K562 (cell line): Measurements from ENCODE around the gene MTREX. TPM values are rescaled to one million over a fixed set of nuclear protein-coding genes. Genes with fewer than 3 reads are reported as not detected.

ENCODE experiments used
- ATAC-seq: fragments of 200-7000 bp; cut with Tn5 transposase; 3 replicates; pipeline ENCODE4 v1.9.1; 2020; ENCODE audit warnings: moderate library complexity
- BruUV-seq: library from RNA; stranded (reverse); fragments of 400-500 nt; replicated peaks from 2 replicates; lab custom pipeline; 2021; lab: Mats Ljungman, UMichigan
- CTCF ChIA-PET: fragments of 300-600 bp; formaldehyde crosslinking; extraction: SDS; loops from one replicate; lab custom pipeline; 2021; ENCODE audit warnings: low intra/inter-chr PET ratio; lab: Yijun Ruan, JAX
- POLR2A ChIA-PET: fragments of 300-600, 350-650 bp; sonication (Branson Sonifier 250); formaldehyde crosslinking; extraction: SDS; loops from one replicate; lab custom pipeline; 2021; ENCODE audit warnings: antibody characterized with exemption, inconsistent platforms; lab: Yijun Ruan, JAX
- DNase-seq, 4 experiments: peaks; one replicate each; pipeline versions ENCODE4 v3.0.0 to v3.0.0-alpha.2; 2011 to 2018; ENCODE audit warnings: low spot score in 3 of 4, mixed read lengths in 3 of 4; ENCODE audit errors: extremely low read depth in 1 of 4
- FAIRE-seq: peaks from 2 replicates; lab custom pipeline; 2011; peaks lifted over from hg19 to GRCh38; lab: Jason Lieb, UNC
- H2AFZ ChIP-seq: 2 replicates; pipeline ENCODE4 v1.6.0; 2011; ENCODE audit warnings: low read depth, low read length, control low read depth, inconsistent platforms
- H3K27ac ChIP-seq: fragments of 200-600 bp; 3 replicates; pipeline ENCODE4 v1.8.0; 2011; ENCODE audit warnings: low read depth, mild to moderate bottlenecking, control low read depth, inconsistent platforms, low read length, moderate library complexity, mixed read lengths; ENCODE audit errors: extremely low read depth
- H3K27me3 ChIP-seq, 2 experiments: fragments of 300-600 bp in 1 of 2; 2 replicates in 1 of 2; 3 replicates in 1 of 2; pipeline versions ENCODE4 v1.6.0 to v1.8.0; 2011; ENCODE audit warnings: inconsistent platforms in 2 of 2, low read length in 2 of 2, mild to moderate bottlenecking in 1 of 2, mixed read lengths in 1 of 2, moderate library complexity in 1 of 2; ENCODE audit not compliant: control insufficient read depth in 2 of 2, insufficient read depth in 2 of 2
- H3K36me3 ChIP-seq: fragments of 300-600 bp; 3 replicates; pipeline ENCODE4 v1.8.0; 2011; ENCODE audit warnings: mild to moderate bottlenecking, low read length, inconsistent platforms; ENCODE audit not compliant: control insufficient read depth, insufficient read depth
- H3K4me1 ChIP-seq, 2 experiments: fragments of 200-600 bp in 1 of 2; replicated peaks in 1 of 2; 2 replicates in 1 of 2; 3 replicates in 1 of 2; pipeline versions ENCODE4 v1.5.1 to v1.8.0; 2011; ENCODE audit warnings: inconsistent platforms in 2 of 2, low read length in 2 of 2, mild to moderate bottlenecking in 1 of 2, mixed read lengths in 1 of 2, moderate library complexity in 1 of 2; ENCODE audit not compliant: control insufficient read depth in 2 of 2, insufficient read depth in 2 of 2
- H3K4me2 ChIP-seq: 2 replicates; pipeline ENCODE4 v1.6.1; 2011; ENCODE audit warnings: low read length, control low read depth, inconsistent platforms, mixed read lengths; ENCODE audit not compliant: insufficient read depth
- H3K4me3 ChIP-seq: fragments of 200-600 bp; sonication (generic), shearing (Covaris generic); 2 replicates; pipeline ENCODE4 v1.5.1; 2016; ENCODE audit warnings: control low read depth, inconsistent platforms
- H3K79me2 ChIP-seq: fragments of 200-600 bp; 3 replicates; pipeline ENCODE4 v1.8.0; 2011; ENCODE audit warnings: low read length, inconsistent platforms; ENCODE audit not compliant: control insufficient read depth, insufficient read depth
- H3K9ac ChIP-seq, 2 experiments: 2 replicates each; pipeline versions ENCODE4 v1.6.0 to v1.6.1; 2011; ENCODE audit warnings: low read depth in 2 of 2, low read length in 2 of 2, control low read depth in 1 of 2, inconsistent platforms in 1 of 2, mild to moderate bottlenecking in 1 of 2, mixed read lengths in 1 of 2; ENCODE audit not compliant: insufficient read depth in 1 of 2
- H3K9me1 ChIP-seq: one replicate; pipeline ENCODE4 v1.6.0; 2011; ENCODE audit warnings: inconsistent platforms, mild to moderate bottlenecking, low read length, moderate library complexity; ENCODE audit not compliant: control insufficient read depth, insufficient read depth
- H3K9me3 ChIP-seq: replicated peaks from 2 replicates; pipeline ENCODE4 v1.5.1; 2011; ENCODE audit warnings: low read depth, low read length, inconsistent platforms; ENCODE audit not compliant: control insufficient read depth, insufficient read depth
- H4K20me1 ChIP-seq: replicated peaks from 2 replicates; pipeline ENCODE4 v1.6.1; 2011; ENCODE audit warnings: low read length, inconsistent platforms, mixed read lengths; ENCODE audit not compliant: control insufficient read depth, insufficient read depth
- ATF7 ChIP-seq: fragments of 450-650 bp; IDR thresholded peaks from 2 replicates; pipeline ENCODE4 v1.7.1; 2014; ENCODE audit warnings: mild to moderate bottlenecking, moderate library complexity
- SNRNP70 ChIP-seq: fragments of 200-400 bp; formaldehyde crosslinking; optimal IDR thresholded peaks from 2 replicates; pipeline ENCODE3; 2017; ENCODE audit warnings: low read depth, low read length
- SREBF1 ChIP-seq: fragments of 150-350 bp; IDR thresholded peaks from 2 replicates; pipeline ENCODE4 v1.6.1; 2014; ENCODE audit warnings: antibody characterized with exemption, low read depth, low read length, borderline replicate concordance
- TAF7 ChIP-seq: fragments of 450-650 bp; IDR thresholded peaks from 2 replicates; pipeline ENCODE4 v1.6.1; 2016; ENCODE audit warnings: missing genetic modification characterization, missing compliant biosample characterization
- ZFPM2 ChIP-seq: fragments of 250-450 bp; sonication (Bioruptor Pico); IDR thresholded peaks from 2 replicates; pipeline ENCODE4 v1.5.1; 2022; ENCODE audit warnings: mild to moderate bottlenecking
- ZNF146 ChIP-seq: IDR thresholded peaks from one replicate; pipeline ENCODE4 v1.6.1; 2018; ENCODE audit warnings: missing compliant biosample characterization; ENCODE audit not compliant: unreplicated experiment
- ZNF274 ChIP-seq: IDR thresholded peaks from 2 replicates; pipeline ENCODE4 v1.6.1; 2011; ENCODE audit warnings: low read depth, mild to moderate bottlenecking, low read length, moderate library complexity, borderline replicate concordance
- WGBS: fragments of 100-300 bp; shearing (Covaris generic); methylation state at CpG from one replicate; pipeline ENCODE4 v1.1.6; 2016; ENCODE audit warnings: low coverage, mixed read lengths; ENCODE audit not compliant: insufficient coverage; ENCODE audit errors: missing lambda C conversion rate; 5-methylcytosine and 5-hydroxymethylcytosine counted together
- in situ Hi-C: fragments of 300-500 bp; cut with MboI; formaldehyde crosslinking; loops from 4 replicates; pipeline ENCODE4 v1.15.0; 2018; ENCODE audit warnings: inconsistent platforms, mixed read lengths
- intact Hi-C: fragments of 100-400 bp; cut with micrococcal nuclease; formaldehyde crosslinking; loops from 2 replicates; pipeline ENCODE4 v1.14.2; 2022
- polyA plus RNA-seq, 8 experiments: library from polyadenylated mRNA; depleted of rRNA in 4 of 8; stranded (reverse) in 5 of 8; unstranded in 3 of 8; fragments of >200 nt; fragmentation: Nextera tagmentation in 2 of 8; fragmentation: Illumina TruSeq in 1 of 8; extraction: Ambion mirVana in 2 of 8; extraction: Trizol in 1 of 8; gene quantifications; 2 replicates each; pipeline versions ENCODE4 v1.2.1 to v1.2.3, GENCODE V29; 2011 to 2014; ENCODE audit warnings: inconsistent platforms in 1 of 8, missing spikeins in 1 of 8
- total RNA-seq, 7 experiments: library from RNA; depleted of rRNA in 6 of 7; stranded (reverse); fragments of >200 nt in 6 of 7; fragmentation: Illumina TruSeq in 2 of 7; extraction: Trizol in 2 of 7; gene quantifications; 2 replicates each; pipeline versions ENCODE4 v1.2.1 to v1.2.3, GENCODE V29; 2011 to 2021; ENCODE audit warnings: low replicate concordance in 1 of 7
- TF ChIP-seq, protein P1 (sequence below): fragments of 450-650 bp; IDR thresholded peaks from 2 replicates; pipeline ENCODE4 v1.6.1; 2017; ENCODE audit warnings: mild to moderate bottlenecking, moderate library complexity
- TF ChIP-seq, protein P2 (sequence below): fragments of 450-650 bp; formaldehyde crosslinking; IDR thresholded peaks from 2 replicates; pipeline ENCODE4 v1.4.0; 2020; ENCODE audit warnings: mild to moderate bottlenecking, moderate library complexity

The MTREX gene
- total and polyA plus RNA-seq, 9 of the 15 experiments (the other 6 are each of a cell fraction or from before 2014, with no cell fraction given): 52.9 to 193 (median 150) TPM

DNA sequence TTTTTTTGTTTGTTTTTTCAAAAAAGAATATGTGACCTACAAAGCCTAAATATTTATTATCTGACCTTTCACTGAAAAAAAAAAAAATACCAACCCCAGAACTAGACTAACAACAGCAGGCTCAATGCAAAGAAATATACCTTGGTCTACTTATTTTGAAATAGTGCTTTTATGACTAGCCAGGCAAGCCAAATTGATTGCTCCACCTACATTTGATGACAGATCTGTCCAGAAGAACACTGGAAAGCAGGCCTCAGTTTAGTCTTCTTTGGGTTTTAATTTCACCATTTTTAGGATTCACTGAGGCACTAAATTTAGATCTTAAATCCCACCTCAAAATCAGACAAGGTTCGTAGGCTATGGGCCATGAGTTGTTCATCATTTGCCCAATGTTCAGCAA lies 129.7 kb downstream of the MTREX start:
- CTCF ChIA-PET: no interaction called here
- peaks cover 7% of the 10 kb centered on the region for H3K9me3 ChIP-seq
- H4K20me1 ChIP-seq: no peaks in the 10 kb centered on the region
- H2AFZ ChIP-seq: no peak overlapping the region
- no peaks in the 10 kb centered on the region for H3K9me1 ChIP-seq
- no peak overlapping the region for H3K27ac ChIP-seq
- no TSS peak for BruUV-seq
- no peak overlapping the region for H3K9ac ChIP-seq
- intact Hi-C loops: no loop called here
- DNase-seq (no peak), FAIRE-seq (no peak), ATAC-seq (no peak)
- H3K36me3 ChIP-seq: no peaks in the 10 kb centered on the region
- H3K4me3 ChIP-seq: no peak overlapping the region
- no peak for TF ChIP-seq SREBF1
- no peak for TF ChIP-seq ATF7
- no peak for TF ChIP-seq ZFPM2 (CRISPR knock-in tag)
- no peak for TF ChIP-seq TAF7
- TF ChIP-seq, protein P1, sequence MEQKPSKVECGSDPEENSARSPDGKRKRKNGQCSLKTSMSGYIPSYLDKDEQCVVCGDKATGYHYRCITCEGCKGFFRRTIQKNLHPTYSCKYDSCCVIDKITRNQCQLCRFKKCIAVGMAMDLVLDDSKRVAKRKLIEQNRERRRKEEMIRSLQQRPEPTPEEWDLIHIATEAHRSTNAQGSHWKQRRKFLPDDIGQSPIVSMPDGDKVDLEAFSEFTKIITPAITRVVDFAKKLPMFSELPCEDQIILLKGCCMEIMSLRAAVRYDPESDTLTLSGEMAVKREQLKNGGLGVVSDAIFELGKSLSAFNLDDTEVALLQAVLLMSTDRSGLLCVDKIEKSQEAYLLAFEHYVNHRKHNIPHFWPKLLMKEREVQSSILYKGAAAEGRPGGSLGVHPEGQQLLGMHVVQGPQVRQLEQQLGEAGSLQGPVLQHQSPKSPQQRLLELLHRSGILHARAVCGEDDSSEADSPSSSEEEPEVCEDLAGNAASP: no peak
- TF ChIP-seq ZNF146 (CRISPR knock-in tag): no peak
- no peak for TF ChIP-seq ZNF274
- TF ChIP-seq, protein P2, sequence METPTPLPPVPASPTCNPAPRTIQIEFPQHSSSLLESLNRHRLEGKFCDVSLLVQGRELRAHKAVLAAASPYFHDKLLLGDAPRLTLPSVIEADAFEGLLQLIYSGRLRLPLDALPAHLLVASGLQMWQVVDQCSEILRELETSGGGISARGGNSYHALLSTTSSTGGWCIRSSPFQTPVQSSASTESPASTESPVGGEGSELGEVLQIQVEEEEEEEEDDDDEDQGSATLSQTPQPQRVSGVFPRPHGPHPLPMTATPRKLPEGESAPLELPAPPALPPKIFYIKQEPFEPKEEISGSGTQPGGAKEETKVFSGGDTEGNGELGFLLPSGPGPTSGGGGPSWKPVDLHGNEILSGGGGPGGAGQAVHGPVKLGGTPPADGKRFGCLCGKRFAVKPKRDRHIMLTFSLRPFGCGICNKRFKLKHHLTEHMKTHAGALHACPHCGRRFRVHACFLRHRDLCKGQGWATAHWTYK: no peak
- TF ChIP-seq SNRNP70: no peak
- no peak overlapping the region for H3K4me2 ChIP-seq
- WGBS: 17% methylated on average over 1 of the region's 1 CpG
- POLR2A ChIA-PET: interaction anchor here (0.8 kb wide), 1 partner anchor 101 kb away, joined by 3 read pairs; no protein-coding TSS in a partner anchor
- in situ Hi-C loops: no loop called here
- H3K27me3 ChIP-seq: no peaks in the 10 kb centered on the region
- H3K4me1 ChIP-seq: peaks cover 0 to 5% of the 10 kb centered on the region in 2 experiments; a peak in 2 of 5 replicates
- H3K79me2 ChIP-seq: no peaks in the 10 kb centered on the region
